GM18505 (cell line): ENCODE data around the gene CREB5.

Experiments used
- ATAC-seq: cut with Tn5 transposase; IDR thresholded peaks from one replicate; pipeline ENCODE4 v1.9.1; 2021; ENCODE audit not compliant: unreplicated experiment
- POLR2A ChIP-seq: IDR thresholded peaks from 4 replicates; pipeline ENCODE4 v1.6.1; 2011; ENCODE audit warnings: borderline replicate concordance; ENCODE audit not compliant: insufficient read depth, insufficient read length; ENCODE audit errors: extremely low read depth

Gene CREB5

DNA sequence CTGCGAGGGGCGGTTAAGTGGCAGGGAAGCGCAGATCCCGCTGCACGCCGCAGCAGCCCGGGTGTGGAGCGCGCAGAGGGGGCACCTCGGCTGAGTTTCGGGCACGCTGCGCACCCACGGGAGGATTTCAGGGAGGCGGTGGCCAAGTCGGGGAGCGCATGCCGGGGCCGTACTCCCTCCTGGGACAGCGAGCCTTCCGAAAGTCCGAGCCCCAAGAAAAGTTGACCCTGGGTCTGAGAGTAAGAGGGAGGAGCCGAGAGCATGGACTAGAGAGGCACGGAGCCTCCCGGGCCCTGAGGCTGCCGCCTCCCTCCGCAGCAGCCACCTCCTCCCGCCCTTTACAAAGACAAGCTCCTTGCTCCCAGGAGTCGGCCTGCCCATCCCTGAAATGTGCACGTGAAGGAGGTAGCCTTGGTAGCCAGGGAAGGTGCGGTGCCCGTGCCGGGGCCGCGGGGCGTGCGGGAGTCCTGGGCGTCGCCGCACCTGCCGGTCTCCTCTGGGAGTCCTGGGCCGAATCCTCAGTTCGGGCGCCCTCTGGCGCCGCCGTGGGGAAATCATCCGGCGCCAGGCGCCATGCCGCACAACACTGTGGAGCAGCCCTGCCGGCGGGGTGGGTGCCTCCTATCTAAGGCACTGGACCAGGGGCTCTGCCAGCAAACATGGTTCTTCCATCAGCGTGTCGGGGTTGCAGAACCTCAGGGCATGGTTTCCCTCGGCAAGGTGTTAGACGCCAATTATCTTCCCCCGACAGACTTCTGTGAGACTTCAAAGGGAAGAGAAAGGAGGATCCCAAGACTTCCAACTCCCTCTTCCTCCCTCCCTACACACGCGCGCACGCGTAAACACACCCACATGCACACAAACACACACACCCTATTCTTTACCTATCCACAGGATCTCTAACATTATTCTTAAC is 441.8 kb downstream of the CREB5 start:
- ATAC-seq: peak; percentile 96
- no peak for TF ChIP-seq POLR2A

DNA sequence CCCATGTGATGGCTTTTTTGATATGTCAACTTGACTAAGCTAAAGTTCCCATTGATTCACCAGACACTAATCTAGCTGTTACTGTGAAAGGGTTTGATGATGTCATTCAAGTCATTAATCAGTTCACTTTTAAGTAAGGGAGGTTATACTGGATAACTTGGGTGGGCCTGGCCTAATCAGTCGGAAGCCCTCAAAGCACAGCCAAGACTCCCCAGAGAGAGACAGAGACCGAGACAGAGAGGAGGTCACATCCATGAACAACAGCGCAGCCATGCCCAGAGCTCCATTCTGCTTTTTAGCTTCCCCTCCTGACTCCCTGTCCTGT is 442.4 kb downstream of the CREB5 start:
- no peak for ATAC-seq

DNA sequence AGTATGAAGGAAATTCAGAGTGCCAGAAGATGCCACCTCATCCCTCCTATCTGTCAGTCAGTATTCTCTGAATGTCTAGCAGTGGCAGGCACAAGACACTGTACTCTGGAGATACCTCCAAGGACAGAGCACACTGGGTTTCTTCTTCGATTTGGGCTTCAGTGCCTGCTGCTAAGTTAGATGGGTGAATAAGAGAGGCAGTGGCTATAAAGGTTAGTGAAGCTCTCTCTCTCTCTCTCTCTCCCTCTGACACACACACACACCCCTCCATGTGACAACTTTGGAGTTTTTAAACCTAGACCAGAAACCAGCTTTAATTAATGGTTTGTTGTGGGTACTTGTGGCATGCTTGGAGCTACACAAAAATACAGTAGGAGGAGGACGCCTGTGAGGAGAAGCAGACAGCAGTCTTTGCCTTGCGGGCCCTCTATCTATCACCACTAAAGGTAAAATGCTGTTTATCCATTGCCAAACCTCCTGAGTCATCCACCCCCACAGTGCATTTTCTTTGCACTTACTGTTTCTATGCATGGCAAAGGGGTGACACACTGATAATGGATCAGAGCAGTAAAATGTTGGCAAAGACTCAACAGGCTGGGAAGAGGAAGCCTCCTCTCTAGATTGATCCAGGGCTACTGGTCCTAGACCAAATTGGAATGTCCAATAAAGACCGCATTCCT is 443.4 kb downstream of the CREB5 start:
- ATAC-seq: no peak
- TF ChIP-seq POLR2A: no peak

More for the DNA sequence above, 442.4 kb downstream of the CREB5 start:
- TF ChIP-seq POLR2A: no peak

DNA sequence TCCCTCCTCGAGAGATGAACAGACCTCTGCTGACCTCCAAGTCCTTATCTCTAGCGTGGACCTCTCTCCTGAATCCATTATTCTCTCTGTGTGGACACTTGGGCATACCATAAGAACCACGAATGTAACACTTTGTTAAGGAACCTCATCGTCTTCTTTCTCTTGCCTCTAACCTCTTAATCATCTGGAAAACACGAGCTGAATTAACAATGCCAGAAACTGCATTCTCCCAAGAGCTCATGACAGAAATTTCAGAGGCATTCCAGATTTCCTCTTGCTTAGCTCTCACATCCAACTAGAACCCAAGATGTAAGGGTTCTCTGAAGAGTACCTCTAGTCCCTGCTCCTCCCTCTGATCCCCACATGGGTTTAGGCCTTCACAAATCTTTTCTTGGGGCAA is 444.3 kb downstream of the CREB5 start:
- TF ChIP-seq POLR2A: no peak
- ATAC-seq: no peak

DNA sequence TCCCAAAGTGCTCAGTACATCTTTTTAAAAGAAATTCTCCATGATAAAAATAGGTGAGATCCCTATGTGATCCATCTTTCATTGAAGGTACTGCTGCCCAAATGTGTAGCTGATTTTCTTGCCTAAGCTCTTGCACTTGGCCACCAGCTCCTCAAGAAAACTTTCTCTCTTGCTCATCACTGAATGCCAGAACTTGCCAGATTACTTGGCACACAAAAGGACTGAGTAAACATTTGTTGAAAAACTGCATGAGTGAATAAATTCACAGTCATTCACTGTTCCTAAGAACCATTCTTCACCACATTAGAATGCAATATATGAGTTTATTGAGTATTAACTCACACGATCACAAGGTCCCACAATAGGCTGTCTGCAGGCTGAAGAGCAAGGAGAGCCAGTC is 445.9 kb downstream of the CREB5 start:
- no peak for ATAC-seq
- no peak for TF ChIP-seq POLR2A

DNA sequence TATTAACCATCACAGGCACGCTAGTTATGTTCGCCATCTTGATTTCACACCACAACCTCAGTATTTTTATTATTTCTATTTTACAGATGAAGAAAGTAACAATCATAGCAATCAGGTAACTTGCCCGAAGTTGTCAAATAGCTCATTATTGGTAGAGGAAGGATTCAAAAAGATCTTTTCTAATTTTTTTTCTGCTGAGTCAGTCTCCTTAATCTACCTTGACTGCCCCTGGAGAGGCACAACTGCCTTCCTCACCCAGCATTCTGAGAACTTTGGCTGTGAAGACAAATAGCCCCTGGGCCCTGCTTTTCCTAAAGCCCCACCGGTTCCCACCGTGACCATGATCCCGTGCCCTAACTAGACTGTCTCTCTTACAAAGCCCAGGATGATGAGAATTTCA is 446.6 kb downstream of the CREB5 start:
- ATAC-seq: no peak
- TF ChIP-seq POLR2A: no peak

DNA sequence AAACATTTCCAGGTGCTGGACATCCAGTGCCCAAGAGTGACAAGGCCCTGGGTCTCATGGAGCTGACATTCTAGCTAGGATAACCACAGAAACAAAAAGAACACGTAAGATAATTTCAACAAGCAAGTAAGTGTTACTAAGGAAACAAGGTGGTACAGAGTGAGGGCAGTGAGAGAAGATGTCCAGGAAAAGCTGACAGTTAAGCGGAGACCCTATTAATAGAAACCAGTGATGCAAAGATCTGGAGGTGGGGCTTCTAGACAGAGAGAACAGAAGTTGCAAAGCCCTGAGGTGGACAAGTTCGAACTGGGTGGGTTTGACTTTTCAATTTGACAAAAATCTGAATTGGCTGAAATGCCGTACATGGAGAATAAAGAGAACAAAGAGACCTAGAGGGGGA is 449.5 kb downstream of the CREB5 start:
- no peak for TF ChIP-seq POLR2A
- no peak for ATAC-seq

DNA sequence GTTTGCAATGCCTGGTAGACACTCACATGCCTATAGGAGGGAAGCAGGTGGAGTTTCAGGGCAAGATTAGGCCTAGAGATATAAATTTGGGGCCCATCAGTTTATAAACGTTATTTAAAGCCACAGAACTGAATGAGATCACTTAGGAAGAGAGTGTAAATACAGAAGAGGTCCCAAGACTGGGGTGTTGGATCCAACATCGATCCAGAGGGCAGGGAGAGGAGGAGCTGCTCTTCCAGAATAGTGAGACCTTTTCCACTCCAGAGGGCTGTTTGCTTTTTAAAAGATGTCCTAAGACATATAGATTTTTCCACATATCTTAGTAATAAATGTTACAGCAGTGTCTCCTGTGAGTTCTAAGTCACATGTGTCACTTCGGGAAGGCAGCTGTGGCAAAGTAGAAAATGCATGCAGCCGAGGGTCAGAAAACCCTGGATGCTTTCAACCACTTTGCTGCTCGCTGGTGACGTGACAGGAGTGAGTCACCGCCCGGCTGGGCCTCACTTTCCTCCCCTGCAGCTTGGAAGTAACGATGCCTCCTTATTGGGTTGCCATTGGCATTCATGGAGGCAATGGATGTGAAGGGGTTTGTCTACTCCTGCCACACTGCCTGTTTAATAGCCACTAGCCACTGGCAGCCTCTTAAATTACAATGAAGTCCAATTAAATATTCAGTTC is 450.4 kb downstream of the CREB5 start:
- TF ChIP-seq POLR2A: no peak
- ATAC-seq: no peak

DNA sequence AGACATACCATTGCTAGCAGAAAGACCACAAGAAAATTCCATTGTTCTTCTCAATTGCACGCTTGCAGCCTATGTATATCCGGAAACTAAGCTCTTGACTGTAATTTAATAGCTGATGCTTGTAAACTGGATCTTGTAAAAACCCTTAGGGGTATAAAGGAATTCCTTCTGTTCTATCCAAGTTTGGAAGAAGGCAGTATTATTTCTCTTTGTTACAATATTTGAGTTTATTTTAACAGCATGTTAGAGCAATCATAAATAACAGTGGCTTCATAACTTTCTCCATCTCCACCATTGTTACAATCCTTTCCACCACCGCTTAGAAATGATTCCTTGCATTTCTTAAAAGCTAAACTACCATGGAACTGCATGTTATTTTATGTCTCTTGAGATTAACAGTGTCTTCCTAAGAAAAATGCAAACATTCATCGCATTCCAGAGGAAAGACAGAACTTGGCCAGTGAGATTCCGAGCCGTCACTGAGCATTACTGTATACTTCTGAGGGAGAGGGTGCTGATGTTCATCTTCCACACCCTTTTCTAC is 453.4 kb downstream of the CREB5 start:
- TF ChIP-seq POLR2A: no peak
- ATAC-seq: no peak

DNA sequence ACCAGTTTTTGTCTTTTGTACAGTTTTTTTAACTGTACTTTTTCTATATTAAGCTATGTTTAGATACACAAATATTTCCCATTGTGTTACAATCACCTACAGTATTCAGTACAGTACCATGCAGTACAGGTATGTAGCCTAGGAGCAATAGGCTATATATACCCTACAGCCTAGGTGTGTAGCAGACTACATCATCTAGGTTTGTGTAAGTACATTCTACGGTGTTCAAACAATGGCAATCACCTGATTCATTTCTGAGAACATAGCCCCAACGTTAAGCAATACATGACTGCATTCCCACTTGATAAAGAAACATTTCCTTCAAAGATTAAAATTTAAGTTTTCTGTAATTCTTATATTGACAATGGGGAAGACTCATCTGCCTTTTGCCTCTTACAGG is 456.4 kb downstream of the CREB5 start:
- TF ChIP-seq POLR2A: no peak
- ATAC-seq: no peak

DNA sequence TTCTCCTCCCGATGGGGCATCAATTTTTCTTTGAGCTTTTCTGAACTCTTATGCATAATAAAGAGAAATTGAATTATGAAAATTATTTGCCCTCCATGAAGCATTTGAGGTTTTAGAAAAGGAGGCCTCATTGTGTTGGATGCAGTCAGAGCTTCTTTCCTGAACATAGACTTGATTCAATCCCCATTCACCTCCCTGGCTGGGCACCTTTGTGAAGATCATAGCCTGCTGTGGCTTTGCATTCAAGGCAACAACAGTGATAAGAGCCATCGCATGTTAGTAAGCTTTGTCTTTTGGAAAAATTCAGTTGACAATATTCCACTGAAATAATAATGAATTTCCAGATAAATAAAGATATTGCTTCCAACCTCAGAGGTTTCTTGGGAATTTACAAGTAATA is 458.8 kb downstream of the CREB5 start:
- no peak for ATAC-seq
- TF ChIP-seq POLR2A: no peak

DNA sequence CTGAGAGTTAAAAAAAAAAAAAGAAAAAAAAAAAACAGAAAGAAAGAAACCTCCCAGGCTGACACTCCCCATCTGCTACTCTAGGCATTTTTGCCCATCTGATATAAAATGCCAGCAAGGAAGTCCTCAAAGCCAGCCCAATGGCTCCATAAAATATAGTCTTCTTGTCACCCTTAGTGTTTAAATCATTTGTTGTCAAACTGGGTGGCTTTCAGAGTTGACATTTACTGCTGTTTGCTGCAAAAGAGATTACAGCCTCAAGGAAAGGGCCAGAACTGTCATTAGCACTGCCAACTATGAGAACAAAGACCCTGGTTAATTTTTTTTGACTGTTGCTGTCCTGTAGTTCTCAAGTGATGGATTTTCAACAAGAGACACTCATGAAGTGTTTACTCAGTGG is 459.3 kb downstream of the CREB5 start:
- ATAC-seq: no peak
- no peak for TF ChIP-seq POLR2A

DNA sequence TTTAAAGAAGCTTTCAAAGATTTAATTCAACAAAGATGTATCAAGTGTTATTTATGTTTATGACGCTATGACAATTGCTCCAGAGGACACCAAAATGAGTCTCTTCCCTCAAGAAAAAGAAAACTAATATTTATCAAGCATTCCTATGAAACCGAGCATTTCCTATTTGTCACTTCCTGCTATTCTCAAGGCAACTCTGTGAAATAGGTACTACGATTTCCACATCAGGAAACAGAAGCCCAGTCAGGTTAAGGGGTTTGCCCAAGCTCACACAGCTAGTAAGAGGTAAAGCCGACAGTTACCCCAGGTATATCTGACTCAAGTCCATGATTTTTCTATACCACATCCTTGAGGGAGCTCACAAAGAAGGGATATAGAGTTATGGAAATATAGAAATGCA is 459.9 kb downstream of the CREB5 start:
- no peak for TF ChIP-seq POLR2A

More for the DNA sequence above, 459.9 kb downstream of the CREB5 start:
- no peak for ATAC-seq
